GOT3 (cell line): Measurements from ENCODE around the gene PFN1.
A peak's percentile ranks its signal among the peaks of the same experiment; 100 is the strongest.
"Not testable (repeated sequence)": the region's sequence is repeated elsewhere in the genome, so short reads cannot be mapped to it uniquely, and the experiment has no call there.

Experiments used
- DNase-seq: peaks from one replicate; lab custom pipeline; 2025; ENCODE audit warnings: mixed read lengths; lab: John Stamatoyannopoulos, UW

The PFN1 gene

DNA sequence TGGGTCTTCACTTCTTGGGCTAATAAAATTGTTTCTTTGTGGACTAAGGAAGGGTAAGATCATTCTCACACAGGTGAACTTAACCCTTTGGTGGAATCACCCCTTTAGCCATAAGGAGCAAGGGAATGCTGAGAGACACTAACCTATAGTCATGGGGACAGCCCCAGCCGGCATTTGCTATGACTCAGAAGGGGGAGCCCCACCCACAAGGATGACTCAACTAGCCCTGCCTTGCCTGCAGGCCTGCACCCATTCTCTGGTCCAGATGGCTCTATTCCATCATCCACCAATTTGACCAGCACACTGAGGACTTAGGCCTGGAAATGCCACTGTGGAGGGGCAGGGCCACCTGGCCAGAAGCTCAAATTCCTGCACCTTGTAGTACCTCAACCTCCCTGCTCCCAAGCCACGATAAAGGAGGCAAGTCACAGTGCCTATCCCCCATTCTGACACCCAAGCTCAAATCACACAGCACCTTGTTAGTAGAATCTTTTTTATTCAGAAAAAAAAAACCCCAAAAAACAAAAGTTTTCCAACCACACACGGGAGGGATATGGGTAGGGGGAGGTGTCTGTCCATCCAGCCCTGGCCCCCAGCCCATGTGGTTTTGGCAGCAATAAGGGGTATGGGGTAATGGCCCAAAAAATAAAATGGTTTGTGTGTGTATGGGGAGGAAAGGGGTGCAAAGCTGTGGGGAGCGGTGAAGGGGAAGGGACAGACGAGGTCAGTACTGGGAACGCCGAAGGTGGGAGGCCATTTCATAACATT is 3.0 kb downstream of the PFN1 start:
- DNase-seq: peak; percentile 55

DNA sequence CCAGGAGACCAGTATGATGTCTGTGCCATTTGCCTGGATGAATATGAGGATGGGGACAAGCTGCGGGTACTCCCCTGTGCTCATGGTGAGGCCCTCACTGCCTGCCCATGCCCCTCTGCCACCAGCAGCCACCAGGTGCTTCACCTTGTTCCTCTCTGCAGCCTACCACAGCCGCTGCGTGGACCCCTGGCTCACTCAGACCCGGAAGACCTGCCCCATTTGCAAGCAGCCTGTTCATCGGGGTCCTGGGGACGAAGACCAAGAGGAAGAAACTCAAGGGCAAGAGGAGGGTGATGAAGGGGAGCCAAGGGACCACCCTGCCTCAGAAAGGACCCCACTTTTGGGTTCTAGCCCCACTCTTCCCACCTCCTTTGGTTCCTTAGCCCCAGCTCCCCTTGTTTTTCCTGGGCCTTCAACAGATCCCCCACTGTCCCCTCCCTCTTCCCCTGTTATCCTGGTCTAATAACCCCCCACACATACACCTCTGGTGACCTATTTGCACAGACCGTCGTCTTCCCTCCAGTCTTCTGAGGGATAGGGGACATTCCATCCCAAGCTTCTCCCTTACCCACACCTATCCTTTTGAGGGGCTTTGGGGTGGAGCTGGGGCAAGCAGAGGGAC is 3.7 kb downstream of the PFN1 start:
- no peak for DNase-seq

DNA sequence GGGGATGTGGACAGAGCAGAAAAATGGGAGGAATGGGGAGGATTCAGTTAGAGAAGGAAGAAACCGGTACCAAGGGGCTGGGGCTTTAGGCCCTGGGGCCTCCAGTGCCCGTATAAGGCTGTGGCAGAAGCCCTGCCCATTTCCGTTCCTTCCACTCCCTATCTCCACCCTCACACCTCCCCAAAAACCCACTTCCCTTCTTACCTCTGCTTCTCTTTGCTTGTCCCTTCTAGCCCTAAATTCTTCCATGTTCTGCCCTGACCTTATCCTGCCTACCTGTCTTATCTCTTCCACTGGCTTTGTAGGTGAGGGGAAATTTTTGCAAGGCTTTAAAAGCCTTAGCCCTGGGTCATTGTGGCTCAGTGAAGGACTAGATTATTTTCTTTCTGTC is 4.2 kb downstream of the PFN1 start:
- DNase-seq: no peak

DNA sequence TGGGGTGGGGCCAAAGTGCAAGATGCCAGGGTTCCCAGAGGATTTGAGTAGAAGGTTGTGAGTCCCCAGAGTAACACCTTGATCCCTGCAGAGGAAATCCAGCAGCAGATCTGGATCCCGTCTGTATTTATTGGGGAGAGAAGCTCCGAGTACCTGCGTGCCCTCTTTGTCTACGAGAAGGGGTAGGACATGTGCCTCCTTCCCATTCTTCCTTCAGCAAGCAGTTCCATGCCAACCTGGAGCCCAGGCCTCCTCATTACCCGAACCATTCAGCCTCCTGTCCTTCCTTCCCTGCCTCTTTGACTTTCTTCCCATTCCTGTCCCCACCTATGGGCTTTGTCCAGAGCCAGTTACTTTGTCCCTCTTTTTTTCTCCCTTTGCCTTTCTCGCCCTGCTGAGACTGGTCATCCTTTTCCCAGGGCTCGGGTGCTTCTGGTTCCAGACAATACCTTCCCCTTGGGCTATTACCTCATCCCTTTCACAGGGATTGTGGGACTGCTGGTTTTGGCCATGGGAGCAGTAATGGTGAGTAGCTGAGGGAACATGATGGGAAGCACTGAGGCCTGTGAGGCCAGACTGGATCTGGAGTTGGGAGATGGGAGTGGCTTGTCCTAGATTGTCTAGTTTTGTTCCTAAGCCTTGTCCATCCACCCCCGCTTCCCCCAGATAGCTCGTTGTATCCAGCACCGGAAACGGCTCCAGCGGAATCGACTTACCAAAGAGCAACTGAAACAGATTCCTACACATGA is 5.4 kb downstream of the PFN1 start:
- no peak for DNase-seq

DNA sequence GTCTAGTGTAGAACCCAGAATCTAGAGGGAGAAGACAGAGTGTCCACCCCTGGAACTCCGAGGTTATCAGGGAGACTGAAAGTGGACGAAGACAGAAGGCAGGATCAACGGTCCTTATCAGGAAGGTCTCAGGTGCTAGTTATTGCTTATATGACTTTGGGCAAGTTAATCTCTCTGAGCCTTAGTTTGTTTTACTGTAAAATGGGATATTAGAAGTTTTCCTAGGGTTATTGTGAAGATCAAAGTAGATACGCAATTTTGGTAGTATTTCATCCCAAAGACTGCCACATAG is 7.1 kb downstream of the PFN1 start:
- DNase-seq: no peak

DNA sequence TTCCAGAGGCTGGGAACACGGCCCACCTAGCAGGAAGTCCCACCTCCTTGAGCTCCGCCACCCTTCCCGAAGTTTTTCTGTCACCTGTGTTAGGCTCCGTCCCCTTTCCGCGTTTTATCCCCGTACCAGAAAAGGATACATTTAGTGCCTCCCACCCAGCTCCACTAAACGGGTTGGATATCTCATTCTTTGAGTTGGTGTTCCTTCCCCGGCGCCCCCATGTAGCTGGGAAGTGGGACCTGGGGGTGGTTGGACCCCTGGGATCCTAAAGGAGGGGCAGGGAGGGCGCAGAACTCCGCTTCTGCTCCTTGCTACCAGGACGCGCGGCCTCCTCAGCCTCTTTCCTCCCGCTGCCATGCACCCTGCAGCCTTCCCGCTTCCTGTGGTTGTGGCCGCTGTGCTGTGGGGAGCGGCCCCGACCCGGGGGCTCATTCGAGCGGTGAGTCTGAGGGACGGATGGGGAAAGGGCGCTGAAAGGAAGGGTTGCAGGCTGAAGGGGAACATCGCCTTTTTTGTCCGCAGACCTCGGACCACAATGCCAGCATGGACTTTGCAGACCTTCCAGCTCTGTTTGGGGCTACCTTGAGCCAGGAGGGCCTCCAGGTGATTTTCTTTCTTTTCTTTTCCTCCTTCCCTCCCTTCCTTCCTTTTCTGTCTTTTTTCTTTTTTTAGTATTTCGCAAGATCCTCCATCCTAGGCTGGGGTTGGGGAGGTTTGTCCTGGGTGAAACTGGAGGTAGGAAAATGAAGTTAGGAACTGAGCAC is 7.6 kb downstream of the PFN1 start:
- DNase-seq: no peak

DNA sequence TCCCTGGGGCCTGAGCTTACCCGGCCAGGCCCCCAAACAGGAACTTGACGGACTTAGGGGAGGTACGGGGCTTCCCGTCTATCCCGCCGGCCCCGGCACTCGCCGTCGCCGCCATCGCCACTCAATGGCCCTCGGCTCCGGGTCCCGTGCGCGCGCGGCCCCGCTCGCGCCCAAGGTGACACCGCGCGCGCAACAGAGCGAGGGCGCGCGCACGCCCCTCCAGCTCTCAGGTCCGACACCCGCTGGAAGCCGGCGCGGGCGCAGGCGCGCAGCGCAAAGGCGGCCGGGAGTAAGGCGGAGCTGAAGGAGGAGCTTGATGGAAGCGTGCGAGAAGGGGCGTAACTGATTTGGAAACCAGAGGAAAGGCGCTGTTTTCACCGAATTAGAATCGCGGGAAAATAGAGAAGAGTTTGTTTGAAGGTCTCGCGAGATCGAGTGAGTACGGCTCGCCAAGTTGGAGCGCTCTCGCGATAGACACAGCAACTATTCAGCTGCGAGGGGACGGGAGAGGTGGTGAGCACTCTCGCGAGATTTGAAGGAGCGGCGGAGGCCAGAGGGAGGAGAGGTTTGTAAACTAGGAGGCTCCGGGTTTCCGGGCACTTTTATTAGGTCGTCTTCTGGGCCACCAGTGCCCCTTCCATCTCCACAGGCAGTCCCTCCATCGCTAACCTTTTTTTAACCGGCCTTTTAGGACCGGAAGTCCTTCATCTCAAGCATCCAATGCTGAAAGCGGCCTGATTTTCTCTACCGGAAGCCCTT is 8.4 kb downstream of the PFN1 start, which contains the start of the genes RNF167 and SLC25A11:
Gene RNF167 (plus strand): TSS at position 473 of the 759 bp plus-strand sequence. CDS start 642 bp downstream, outside the sequence.
Gene SLC25A11 (minus strand): TSS at position 251 of the 759 bp plus-strand sequence. CDS start 136 bp downstream, at position 115.
- DNase-seq: peak; percentile 92

DNA sequence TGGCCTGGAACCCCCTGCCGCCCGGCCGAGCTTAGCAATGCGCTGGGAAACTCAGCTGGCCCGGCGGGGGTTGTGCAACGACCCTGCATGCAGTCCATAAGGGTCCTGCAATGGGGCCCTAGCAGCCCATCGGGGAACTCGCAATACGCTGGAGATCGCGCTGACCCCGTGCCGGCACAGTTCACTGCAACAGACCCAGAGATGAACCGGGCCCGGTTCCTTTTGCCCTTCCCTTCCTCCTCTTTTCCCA is 8.9 kb downstream of the PFN1 start:
- DNase-seq: no peak

DNA sequence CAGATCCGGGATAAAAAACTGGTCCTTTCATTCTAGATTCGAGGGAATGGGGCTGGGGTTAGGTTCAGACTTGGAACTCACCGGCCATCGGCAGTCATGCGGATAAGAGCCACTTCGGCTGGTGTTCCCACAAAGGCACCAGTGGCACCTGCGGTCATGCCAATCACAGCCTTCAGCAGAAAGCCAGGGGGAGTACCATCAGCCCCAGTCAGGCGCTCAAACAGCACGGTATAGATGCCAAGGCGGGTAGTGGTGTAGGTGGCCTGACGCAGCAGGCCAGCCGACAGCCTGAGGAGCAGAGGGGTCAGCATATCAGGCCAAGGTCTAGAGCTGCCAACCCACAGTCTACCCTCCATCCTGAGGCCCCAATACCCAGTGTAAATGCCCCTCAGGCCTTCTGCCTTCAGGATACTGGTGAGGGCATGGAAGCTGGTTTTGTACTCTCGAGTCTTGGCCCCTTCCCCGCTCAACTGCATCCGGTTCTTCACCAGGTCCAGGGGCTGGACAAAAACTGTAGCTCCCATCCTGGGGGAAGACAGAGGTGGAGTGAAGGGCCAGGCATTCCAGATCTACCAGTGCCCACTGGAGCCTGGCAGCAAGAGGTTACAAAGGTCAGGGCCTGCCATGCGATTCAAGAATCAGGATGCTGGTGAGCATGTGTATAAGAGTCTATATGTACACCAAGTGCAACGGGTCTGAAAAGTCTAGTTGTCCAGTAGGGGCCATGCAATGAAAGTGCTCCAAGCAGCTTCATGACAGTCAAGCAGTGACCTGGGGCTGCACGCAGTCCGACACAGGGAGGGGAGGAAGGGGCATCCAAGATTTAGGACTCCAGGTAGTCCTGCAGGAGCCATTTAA is 9.4 kb downstream of the PFN1 start:
- DNase-seq: no peak

DNA sequence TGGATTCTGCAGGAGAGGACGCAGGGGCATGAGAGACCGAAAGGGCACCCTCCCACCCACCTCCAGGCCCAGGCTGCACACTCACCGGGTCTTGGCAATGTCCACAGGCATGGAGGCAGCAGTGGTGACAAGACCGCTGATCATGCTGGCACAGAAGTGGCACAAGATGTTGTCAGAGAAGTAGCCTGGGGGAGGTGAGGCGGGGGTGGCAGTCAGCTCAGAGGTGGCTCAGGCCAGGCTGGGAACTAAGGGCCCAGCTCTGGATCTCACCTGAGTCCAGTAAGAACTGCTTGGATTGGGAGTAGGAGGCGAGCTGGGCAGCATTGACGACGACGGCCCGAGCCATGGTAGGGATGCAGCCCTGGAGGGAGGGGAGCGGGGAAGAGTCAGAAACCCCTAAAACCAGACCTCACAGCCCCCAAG is 10.2 kb downstream of the PFN1 start:
- no peak for DNase-seq

DNA sequence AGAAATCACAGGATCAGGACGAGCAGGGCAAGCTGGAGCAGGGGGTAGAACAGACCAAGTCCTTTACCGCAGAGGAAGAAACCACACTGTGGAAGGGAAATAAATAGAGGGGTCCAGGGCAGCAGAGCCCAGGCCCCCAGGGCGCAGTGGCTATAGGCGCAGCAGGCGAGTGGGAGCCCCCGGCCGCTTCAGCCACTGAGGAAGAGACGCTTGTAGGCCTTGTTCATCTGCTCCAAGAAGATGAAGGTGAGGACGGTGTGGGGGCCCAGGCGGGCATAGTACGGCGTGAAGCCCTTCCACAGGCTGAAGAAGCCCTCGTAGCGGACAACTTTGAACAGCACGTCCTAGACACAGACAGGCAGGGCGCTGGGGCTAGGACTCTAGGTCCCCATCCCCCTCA is 10.8 kb downstream of the PFN1 start:
- DNase-seq: no peak

DNA sequence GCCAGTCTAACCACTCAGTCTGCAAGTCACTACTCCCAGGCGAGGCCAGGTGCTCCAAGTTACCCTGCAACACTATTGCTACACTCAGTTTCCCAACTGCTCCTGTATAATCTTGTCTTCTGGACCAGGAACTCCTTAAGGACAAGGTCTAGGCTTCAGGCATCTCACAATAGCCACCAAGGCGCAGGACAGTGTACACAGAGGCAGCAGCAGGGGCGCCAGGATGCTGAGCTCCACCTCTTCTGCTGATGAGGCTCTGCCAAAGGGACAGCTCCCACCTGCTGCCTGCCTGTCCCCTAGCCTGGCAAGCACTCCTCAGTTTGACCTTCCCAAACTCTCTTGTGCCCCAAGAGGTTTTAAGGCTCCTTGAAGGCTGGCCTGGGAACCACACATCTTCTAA is 11.9 kb downstream of the PFN1 start:
- no peak for DNase-seq

DNA sequence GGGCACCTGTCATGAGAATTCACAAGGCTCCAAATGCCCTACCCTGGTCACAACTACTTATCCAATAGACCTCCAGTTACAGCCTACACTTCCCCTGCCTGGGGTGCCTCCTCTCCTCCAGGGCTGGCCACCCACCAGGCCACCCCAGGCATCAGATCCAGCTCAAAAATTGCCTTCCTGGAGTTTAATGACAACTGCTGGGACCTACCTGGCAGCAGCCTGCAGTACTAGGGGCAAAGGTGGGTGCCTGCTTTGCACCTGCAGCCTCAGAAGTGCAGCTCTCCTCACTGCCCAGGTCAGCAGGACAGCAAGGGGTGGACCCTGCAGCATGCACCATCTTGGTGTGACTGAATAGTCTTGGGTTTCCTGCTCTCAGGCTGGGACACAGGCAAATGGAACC is 12.7 kb downstream of the PFN1 start:
- no peak for DNase-seq

DNA sequence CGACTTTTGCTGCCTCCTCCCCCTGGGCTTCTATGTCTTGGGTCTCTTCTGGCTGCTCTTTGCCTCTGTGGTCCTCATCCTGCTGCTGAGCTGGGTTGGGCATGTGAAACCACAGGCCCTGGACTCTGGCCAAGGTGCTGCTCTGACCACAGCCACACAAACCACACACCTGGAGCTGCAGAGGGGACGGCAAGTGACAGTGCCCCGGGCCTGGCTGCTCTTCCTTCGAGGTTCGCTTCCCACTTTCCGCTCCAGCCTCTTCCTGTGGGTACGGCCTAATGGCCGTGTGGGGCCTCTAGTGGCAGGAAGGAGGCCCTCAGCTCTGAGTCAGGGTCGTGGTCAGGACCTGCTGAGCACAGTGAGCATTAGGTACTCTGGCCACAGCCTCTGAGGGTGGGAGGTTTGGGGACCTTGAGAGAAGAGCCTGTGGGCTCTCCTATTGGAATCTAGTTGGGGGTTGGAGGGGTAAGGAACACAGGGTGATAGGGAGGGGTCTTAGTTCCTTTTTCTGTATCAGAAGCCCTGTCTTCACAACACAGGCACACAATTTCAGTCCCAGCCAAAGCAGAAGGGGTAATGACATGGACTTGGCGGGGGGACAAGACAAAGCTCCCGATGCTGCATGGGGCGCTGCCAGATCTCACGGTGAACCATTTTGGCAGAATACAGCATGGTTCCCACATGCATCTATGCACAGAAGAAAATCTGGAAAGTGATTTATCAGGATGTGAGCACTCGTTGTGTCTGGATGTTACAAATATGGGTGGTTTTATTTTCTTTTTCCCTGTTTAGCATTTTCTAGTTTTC is 14.0 kb downstream of the PFN1 start:
- DNase-seq: no peak

DNA sequence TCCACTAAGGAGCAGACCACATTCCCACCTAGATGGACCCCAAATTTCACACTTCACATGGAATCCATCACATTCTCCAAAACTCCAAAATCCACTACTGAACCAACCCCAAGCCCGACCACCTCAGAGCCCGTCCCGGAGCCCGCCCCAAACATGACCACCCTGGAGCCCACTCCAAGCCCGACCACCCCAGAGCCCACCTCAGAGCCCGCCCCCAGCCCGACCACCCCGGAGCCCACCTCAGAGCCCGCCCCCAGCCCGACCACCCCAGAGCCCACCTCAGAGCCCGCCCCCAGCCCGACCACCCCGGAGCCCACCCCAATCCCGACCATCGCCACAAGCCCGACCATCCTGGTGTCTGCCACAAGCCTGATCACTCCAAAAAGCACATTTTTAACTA is 14.7 kb downstream of the PFN1 start:
- DNase-seq: no peak

DNA sequence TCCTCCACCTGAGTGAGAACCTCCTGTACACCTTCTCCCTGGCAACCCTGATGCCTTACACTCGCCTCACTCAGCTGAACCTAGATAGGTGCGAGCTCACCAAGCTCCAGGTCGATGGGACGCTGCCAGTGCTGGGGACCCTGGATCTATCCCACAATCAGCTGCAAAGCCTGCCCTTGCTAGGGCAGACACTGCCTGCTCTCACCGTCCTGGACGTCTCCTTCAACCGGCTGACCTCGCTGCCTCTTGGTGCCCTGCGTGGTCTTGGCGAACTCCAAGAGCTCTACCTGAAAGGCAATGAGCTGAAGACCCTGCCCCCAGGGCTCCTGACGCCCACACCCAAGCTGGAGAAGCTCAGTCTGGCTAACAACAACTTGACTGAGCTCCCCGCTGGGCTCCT is 15.6 kb downstream of the PFN1 start:
- DNase-seq: no peak

DNA sequence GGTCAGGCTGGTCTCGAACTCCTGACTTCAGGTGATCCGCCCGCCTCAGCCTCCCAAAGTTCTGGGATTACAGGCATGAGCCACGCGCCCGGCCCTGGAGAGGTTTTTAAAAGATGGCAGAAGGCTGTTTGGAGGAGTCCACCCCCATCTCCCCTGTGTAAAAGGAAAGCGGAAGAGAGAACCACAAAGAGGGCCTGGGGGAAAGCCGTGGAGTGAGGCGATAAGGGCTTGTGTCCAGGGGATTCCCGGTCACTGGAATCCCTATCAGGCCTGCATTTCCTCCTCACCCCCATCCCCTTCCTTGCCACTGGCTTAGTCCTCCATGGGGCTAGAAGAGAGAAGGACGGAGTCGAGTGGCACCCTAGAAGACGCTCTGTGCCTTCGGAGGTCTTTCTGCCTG is 16.4 kb downstream of the PFN1 start, which contains the start of gene GP1BA:
Gene GP1BA (plus strand): TSS at position 315 of the 400 bp plus-strand sequence. CDS start 328 bp downstream, outside the sequence.
- no peak for DNase-seq

DNA sequence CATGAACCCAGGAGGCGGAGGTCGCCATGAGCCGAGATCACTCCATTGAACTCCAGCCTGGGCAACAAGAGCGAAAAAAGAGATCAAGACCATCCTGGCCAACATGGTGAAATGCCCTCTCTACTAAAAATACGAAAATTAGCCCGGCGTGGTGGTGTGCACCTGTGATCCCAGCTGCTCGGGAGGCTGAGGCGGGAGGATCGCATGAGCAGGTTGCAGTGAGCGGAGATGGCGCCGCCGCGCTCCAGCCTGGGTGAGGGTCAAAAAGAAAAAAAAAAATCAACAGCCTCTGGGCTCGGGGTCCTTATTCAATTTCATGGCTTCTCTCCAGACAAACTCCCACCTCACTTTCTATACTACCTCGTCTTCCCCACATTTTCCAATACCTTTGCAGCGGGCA is 19.4 kb downstream of the PFN1 start:
- DNase-seq: no peak

DNA sequence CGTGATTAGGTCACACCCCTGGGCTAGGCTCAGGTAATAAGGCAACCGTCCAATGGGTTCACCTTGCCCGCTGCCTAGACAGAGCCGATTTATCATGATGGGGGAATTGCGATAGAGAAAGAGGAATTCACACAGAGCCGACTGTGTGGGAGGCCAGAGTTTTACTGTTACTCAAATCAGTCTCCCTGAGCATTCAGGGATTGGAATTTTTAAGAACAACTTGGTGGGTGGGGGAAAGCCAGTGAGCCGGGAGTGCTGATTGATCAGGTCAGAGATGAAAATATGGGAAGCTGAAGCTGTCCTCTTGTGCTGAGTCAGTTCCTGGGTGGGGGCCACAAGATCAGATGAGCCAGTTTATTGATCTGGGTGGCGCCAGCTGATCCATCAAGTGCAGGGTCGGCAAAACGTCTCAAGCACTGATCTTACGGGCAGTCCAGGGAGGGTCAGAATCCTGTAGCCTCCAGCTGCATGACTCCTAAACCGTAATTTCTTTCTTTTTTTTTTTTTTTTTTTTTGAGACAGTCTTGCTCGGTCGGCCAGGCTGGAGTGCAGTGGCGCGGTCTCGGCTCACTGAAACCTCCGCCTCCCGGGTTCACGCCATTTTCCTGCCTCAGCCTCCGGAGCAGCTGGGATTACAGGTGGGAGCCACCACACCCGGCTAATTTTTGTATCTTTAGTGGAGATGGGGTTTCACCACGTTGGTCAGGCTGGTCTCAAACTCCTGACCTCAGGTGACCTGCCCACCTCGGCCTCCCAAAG is 21.6 kb downstream of the PFN1 start:
- not testable (repeated sequence) for DNase-seq
